Stimulated activated CD8-positive, alpha-beta memory T cell treated with anti-CD3 and anti-CD28 coated beads, Interleukin-12 subunit alpha, Interleukin-12 subunit beta, amount 100 ng/mL, for 1 hour (primary cell): ENCODE data around the gene RERGL.
"Not testable (repeated sequence)": the region's sequence is repeated elsewhere in the genome, so short reads cannot be mapped to it uniquely, and the experiment has no call there.

ENCODE experiments used
- DNase-seq: peaks from one replicate; pipeline ENCODE4 v3.0.0-alpha.2; 2020; ENCODE audit warnings: low read depth

The RERGL gene, protein sequence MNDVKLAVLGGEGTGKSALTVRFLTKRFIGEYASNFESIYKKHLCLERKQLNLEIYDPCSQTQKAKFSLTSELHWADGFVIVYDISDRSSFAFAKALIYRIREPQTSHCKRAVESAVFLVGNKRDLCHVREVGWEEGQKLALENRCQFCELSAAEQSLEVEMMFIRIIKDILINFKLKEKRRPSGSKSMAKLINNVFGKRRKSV

DNA sequence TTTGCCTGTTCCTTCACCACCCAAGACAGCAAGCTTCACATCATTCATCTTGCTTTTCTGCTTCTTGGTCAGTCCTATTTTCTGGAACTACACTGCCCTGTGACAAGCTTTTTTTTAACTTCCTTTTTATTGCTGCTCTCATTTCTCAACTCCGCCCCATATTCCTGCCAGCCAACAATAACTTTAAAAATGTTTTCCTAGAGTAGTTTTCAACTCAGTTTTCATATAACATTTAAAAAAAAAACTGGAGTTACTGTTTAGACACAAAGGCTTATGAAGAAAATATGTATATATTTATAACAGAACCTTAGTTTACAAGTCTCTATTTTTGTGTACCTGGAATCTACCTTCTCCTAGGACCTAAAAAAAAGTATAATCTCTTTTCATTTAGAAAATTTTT is at the start of gene RERGL:
RERGL (minus strand) TSS at position 101 of the 400 bp plus-strand sequence; CDS start at position 48, 53 bp downstream.
- DNase-seq = no peak

DNA sequence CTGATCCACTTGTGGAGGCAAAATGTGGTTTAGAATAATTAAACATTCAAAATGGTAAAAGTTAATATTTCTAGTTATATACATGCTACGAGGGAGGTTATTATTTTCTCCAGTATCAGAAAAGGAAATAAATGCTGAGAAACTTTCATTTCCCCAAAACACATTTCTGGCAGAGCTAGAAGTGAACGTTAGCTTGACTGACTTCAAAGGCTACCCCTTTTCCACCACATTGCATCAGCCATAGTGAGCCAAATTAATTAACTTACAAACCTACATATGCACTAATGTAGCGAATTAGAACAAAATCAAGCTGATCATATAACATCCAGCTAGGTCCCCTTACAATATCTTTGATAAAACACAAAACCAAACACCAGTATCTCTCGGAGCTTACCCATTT is 49.3 kb upstream of the RERGL start:
- DNase-seq = no peak

DNA sequence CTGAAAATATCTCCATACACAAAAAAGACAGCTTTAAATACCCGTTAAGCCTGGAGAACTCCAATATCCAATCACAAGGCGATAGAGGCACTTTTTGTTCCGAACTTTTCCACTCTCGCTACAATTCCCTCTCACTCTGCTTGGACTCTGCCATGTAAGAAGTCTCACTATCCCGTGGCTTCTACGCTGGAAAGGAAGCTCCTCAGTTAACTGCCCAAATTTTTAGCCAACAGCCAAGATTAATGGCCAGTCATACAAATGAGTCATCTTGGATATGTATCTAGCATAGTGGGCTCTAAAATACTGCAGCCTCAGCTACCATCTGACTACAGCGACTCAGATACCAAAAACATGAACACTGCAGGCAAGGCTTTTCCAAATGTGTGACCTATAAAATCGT is 45.5 kb upstream of the RERGL start:
- DNase-seq = no peak

DNA sequence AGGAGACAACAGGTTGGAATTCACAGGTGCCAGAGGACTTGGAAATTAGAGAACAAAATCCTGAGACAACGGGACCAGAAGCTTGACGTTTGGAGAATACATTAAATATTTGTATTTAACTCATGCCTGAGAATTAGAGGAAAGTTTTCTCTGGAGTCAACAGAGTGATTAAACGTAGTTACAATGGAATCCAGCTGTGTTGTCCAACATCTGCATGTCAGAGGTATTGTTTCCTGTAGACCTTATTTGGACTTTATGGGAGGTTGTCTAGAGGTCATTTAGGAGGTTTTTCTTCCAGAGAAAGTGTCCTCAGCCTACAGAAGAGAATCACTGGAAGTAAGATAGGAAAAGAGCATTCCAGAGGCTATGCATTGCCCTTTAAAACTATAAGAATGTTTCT is 45.1 kb upstream of the RERGL start:
- DNase-seq = no peak

DNA sequence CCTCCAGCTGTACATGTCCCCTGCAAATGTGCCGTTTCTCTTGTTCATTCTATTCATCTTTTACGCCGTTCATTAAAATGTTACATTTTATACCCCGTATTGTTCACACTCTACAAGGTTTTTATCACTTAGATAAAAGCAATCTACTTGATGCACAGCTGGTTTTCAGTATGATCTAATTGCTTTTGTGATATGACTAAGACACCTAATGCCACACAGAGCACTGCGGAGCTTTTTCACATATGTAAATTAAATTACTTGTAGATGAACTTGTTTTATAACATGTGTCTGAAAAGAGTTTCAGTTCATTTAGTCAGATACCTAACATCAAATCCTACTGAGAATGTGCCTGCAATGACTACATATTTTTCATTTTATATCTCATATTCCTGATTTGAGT is 40.9 kb upstream of the RERGL start:
- DNase-seq = no peak

DNA sequence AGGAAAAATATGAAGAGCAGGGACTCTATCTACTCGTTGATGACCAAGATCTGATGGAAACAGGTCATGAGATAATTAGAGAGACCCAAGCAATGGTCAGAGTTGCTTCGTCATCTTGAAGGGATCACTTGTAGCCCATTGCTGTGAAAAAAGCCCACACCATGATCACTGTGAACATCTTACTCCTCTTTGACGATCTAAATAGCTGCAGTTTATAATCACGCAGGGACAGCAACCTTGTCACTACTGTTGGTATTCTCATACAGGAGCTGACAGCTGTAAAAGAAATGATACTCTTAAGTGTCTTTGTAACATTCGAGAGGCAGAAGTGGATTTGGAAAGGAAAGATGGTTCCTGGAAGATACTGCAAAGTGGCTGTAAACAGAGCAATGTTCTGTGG is 33.7 kb upstream of the RERGL start:
- no peak for DNase-seq

DNA sequence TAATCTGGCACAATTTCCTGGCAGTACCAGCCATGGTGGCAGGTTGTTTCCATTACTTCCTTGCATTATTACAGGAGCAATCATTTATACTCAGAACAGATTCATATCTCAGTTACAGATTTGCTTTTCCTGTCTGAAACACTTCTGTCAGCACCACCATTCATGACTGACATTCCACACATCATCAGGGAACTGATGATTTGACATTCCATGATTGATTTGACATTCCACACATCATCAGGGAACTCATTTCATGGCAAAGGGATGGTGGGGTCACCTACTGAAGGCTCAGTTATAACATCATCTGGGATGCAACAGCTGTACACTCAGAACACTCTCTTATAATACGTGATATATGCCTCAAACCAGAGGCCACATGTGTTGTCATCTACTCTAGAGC is 30.9 kb upstream of the RERGL start:
- no peak for DNase-seq

DNA sequence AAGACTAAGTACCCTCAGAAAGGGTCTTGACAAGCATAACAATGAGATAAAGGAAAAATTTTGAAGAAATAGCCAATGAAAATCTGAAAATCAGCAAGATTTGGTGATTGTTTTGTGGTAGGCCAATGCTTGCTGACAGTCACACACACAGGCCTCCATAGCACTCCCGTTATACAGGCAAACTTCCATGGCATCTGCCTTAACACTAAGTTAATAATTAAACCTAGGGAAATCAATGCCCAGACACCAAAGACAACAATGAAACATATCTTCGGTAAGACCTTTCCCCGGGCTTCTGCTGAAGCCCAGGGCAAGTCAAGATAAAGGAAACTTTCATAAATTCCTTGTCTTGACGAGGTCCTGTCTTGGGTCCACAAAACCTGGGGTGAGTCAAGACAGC is 18.6 kb upstream of the RERGL start:
- DNase-seq = no peak

DNA sequence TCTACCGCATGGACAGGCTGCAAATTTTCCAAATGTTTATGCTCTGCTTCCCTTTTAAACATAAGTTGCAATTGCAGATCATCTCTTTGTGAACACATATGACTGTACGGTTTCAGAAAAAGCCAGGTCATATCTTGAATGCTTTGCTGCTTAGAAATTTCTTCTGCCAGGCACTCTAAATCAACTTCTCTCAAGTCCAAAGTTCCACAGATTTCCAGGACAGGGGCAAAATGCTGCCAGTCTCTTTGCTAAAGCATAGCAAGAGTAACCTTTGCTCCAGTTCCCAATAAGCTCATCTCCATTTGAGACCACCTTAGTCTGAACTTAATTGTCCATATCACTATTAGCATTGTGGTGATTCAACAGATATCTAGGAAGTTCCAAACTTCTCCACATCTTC is 13.6 kb upstream of the RERGL start:
- no peak for DNase-seq

DNA sequence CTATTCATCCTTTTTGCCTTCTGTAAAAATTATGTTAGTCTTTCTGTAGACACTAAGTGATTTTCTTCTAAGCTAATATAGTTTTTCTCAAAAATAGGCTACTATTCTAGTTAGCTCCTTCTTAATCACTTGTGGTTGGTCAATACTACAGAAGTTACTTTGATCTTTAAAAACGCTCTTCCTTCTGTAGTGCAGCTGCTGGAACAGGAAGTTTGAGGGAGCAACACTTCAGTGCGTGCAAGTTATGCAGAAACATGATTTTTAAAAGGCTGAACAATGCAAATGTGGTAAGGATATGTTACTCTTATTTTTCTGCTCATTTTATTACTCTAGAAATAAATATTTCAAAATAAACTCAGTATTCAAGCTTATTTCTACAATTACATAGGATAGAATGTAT is 11.1 kb upstream of the RERGL start:
- no peak for DNase-seq

DNA sequence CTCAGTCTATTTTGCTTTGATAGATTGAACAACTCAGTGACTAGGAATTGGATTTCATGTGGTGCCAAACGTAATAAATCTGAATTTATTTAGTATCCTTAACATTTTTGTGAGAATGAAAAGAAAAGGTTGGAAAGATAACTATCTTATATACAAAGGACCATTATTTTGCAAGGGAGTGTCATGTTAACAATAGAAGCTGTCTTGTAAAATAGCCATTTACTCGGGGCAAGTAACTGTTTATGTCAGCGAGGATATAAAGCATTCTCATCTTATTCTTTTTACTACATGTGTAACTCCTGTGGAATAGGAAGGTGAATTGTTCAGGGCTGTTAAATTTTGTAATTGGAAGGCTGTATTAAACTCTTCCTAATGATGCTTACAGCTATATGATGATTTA is 5.9 kb downstream of the RERGL start:
- no peak for DNase-seq

DNA sequence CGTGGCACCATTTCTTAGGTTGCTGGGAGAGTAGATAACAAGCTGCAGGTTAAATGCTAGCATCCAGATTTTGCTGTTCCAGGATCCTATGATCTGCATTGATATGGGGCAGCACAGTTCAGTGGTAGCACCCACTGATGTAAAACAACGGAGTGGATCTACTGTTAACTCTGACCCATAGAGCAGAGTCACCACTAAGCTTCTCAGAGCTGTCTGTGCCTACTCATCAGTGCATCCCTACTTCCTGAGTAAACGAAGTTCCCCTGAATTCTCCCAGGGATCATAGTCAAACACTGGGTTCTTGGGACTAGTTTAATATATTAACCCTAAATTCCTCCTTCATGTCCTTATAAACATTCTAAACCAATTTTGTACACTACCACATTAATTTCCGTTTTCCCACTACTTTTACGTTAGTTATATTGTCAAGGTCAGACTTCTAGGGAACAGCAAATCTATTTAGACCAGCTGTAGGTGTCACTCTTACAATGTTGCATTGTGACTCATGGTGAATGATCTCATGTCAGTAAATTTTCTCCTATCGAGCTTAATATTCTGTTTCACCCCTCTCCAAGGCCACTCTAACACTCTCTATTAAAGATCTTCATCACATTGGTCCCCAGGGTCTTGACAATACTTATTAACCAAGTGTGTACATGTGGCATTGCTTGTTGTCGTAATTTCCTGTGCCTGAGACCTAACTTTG is 10.3 kb downstream of the RERGL start:
- DNase-seq = no peak

DNA sequence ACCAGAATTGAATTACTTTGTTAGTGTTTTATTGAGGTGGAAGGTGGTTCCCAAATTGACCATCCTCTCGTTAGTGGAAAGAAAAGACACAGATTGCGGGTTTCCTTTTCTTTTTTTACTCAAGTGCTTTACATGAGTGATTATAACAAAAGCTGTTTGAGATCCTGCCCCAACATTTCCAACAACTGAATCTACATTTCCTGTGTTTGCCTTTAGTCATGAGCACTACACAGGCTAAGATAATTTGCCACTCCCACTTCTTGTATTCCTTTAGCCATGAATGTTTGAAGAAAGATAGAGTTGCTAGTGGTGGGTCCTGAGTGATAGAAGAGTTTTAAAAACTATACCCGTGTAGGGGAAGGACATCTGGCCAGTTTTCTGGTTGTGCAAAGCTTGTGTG is 16.0 kb downstream of the RERGL start:
- DNase-seq = no peak

DNA sequence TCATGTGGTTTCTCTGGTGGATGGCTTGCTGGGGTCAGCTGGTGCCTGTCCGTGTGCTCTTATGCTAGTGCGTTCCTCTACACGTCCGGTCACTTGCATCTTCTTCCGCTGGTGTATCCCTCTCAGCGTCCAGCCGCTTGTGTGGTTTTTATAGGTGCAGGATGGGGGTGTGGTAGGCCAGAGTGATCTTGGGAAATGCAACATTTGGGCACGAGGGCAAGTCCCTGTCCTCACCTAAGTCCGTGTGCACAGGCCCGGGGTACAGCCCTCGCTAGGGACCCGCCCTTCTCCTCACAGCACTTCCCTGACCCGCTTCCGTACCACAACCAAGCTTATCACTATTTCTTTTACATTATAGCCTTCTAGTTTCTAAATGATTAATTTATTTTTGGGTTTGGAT is 17.3 kb downstream of the RERGL start:
- DNase-seq = no peak

DNA sequence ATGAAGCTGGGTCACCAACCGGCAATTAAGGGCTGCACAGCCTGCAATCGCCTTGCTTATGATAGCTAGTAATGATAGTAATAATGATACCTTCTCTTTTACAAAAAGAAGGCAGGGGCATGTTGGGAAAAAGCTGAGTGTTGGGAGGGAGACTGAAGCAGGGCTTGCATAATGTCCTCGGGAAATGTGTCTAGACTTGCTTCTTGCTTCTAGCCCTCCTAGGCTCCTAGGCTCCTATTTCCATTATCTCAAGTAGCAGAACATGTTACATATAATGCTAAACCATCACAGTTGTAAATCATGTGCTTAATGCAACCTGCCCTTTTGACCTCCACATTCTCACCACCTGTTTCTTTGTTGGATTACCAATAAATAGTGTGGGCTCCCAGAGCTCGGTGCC is 18.7 kb downstream of the RERGL start:
- no peak for DNase-seq

DNA sequence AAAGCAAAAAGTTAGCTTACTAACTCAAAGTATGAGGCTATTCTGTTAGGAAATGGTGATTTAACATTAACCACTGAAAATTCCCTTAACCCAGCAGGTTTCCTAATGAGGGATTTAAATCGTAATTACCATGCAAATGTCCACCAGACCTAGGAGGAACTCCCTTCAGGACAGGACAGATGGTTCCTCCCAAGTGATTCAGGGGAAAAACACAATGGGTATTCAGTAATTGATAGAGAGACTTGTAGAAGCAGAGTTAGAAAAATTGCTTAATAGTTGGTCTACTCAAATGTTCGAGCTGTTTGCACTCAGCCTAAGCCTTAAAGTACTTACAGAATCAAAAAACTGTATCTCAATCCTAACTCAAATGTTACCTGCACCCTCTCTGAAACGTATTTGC is 21.6 kb downstream of the RERGL start:
- DNase-seq = no peak

DNA sequence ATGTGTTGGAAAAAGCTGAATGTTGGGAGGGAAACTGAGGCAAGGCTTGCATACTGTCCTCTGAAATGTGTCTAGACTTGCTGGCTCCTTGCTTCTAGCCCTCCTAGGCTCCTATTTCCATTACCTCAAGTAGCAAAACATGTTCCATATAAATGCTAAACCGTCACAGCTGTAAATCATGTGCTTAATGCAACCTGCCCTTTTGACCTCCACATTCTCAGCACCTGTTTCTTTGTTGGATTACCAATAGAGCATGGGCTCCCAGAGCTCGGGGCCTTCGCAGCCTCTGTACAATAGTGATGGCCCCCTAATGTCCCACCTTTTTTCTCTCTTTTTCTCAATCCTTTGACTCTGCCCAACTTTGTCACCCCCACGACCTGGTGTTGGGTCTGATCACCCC is 23.3 kb downstream of the RERGL start:
- no peak for DNase-seq

DNA sequence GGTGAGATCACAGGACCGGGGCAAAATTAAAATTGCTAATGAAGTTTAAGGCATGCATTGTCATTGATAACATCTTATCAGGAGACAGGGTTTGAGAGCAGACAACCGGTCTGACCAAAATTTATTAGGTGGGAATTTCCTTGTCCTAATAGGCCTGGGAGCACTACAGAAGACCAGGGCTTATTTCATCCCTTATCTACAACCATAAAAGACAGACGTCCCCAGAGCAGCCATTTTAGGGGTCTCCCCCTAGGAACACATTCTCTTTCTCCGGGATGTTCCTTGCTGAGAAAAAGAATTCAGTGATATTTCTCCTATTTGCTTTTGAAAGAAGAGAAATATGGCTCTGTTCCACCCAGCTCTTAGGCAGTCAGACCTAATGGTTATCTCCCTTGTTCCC is 27.1 kb downstream of the RERGL start:
- DNase-seq = not testable (repeated sequence)

DNA sequence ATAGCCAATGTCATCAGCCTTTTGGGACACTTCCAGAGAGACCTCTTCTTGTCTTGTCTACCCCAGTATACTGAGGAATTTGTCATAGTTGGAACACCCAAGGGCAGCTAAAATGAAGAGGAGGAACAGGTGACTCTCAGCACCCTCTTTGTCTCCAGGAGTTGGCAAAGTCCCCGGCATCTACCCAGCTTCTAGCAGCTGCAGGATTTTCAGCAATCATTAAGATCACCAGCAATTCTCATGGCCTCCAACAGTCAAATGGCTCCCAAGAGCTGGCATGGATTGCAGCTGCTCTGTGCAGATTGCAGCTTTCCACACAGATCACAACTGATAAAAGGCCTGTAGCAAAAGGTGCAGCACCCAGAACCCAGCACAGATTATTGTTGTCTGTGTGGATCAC is 32.9 kb downstream of the RERGL start:
- DNase-seq = no peak

DNA sequence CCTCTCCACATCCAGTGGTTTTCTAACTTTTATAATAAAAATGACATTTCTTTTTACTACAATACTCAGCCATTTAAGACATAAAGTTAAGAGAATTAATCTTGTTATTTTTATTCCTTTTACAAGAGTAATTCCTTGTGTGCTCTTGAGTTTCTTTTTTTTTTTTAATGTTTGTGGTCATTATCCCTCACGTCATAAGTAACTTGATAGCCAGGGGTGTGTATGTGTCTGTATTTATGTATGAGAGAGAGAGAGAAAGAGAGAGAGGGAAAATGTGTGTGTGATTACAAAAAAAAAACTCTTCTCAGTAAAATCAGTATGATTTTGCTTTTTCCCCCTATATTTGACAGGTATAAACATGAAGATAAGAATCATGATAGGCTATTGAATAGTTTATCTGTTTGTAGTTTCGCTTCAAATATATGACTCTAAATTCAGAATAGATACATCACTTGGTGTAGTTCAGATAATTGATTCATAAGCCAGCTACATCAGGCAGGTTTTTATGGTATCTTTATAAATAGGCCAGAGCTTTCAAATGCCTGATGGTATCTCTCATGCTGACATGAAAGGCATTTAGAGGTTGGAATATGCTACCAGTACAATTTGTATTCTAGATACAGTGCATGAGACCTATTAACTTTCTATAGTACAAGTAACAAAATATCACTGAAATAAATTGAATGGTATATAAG is 34.9 kb downstream of the RERGL start:
- DNase-seq = no peak

DNA sequence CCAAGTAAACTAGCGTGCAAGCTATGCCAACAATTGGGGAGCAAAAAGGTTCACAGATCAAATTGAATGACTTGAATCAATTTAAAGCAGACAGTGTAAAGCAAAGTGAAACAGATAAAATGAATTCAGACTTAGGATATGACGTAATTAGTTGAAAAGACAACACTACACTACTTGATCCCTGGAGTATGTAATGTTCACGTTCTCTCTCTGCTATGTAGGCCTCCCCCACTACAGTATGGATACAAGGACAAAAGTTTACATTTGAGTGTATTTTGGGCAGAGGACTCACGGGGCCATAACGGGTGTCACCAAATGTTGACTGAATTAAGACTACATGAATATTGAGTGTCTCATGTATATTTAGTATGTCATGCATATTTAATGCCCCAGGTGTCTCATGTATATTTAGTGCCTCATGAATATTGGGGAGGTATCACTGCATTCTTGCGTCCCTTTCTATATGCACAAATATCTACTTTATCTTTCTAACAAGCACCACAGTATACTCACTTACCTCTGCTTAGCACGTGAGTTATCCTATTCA is 44.5 kb downstream of the RERGL start:
- no peak for DNase-seq

DNA sequence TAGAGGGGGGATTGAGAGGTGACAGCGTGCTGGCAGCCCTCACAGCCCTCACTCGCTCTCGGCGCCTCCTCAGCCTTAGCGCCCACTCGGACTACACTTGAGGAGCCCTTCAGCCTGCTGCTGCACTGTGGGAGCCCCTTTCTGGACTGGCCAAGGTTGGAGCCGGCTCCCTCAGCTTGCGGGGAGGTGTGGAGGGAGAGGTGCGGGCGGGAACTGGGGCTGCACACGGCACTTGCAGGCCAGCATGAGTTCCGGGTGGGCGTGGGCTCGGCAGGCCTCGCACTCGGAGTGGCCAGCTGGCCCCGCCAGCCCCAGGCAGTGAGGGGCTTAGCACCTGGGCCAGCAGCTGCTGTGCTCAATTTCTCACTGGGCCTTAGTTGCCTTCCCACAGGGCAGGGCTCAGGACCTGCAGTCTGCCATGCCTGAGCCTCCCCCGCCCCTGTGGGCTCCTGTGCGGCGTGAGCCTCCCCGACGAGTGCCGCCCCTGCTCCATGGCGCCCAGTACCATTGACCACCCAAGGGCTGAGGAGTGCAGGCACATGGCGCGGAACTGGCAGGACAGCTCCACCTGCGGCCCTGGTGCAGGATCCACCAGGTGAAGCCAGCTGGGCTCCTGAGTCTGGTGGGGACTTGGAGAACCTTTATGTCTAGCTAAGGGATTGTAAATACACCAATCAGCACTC is 49.8 kb downstream of the RERGL start:
- not testable (repeated sequence) for DNase-seq
